ENCODE results near the gene ARHGEF12. TPM values are rescaled to one million over a fixed set of nuclear protein-coding genes. Genes with fewer than 3 reads are reported as not detected.

ARHGEF12 gene
- total and polyA plus RNA-seq, 10 of the 15 experiments (the other 5 are each of a cell fraction or from before 2014, with no cell fraction given) = 2.7 to 40.8 (median 20.9) TPM

- no peak for TF ChIP-seq CUX1 (IDR thresholded peaks at IDR 0.05; ENCODE audit: insufficient replicate concordance, low read depth, low read length)
- no peak for TF ChIP-seq ESRRA (IDR thresholded peaks at IDR 0.05; ENCODE audit: low read length)
- TF ChIP-seq E2F8 (IDR thresholded peaks at IDR 0.05; ENCODE audit: low read depth, partially characterized antibody) = no peak
Measured at GRCh38 chr11:120363436-120363835, 27.2 kb downstream of the ARHGEF12 start (continued).

- BruUV-seq (replicated peaks) = no TSS peak
- SMC1A ChIA-PET (ENCODE audit: uncharacterized antibody, unreplicated experiment) = interaction anchor here (1.1 to 1.4 kb wide), 4 partner anchors 9 to 36 kb away, joined by 3 to 5 read pairs (median 4); no protein-coding TSS in a partner anchor
- in situ Hi-C loops (cut with MboI) = no loop called here
- TF ChIP-seq KDM1A (IDR thresholded peaks at IDR 0.05; ENCODE audit: borderline replicate concordance) (no peak), BCL11A (IDR thresholded peaks at IDR 0.05; ENCODE audit: low read depth, low read length) (no peak), BHLHE40 (IDR thresholded peaks at IDR 0.05; ENCODE audit: borderline replicate concordance in 1 of 2, low read depth in 2 of 2, low read length in 1 of 2) (no peak), ZNF592 (IDR thresholded peaks at IDR 0.05) (no peak), EP300 (IDR thresholded peaks at IDR 0.05; ENCODE audit: borderline replicate concordance in 1 of 2, control insufficient read depth in 1 of 2, low read depth in 2 of 2, low read length in 2 of 2) (no peak), BMI1 (IDR thresholded peaks at IDR 0.05; ENCODE audit: borderline replicate concordance) (no peak), SIN3A (IDR thresholded peaks at IDR 0.05; ENCODE audit: low read depth, low read length) (no peak)
Measured at GRCh38 chr11:120365512-120365911, 29.3 kb downstream of the ARHGEF12 start.

More at GRCh38 chr11:120365512-120365911, 29.3 kb downstream of the ARHGEF12 start:
- Histone ChIP-seq H3K4me2 (ENCODE audit: control insufficient read depth, insufficient read depth) (no peak overlapping the region), H3K9ac (ENCODE audit: control insufficient read depth, insufficient read depth, low read length) (no peak overlapping the region), H3K4me3 (no peak overlapping the region), H2AFZ (ENCODE audit: control insufficient read depth, low read depth, low read length) (no peak overlapping the region), H4K20me1 (ENCODE audit: control insufficient read depth, insufficient read depth) (no peaks in the 10 kb centered on the region), H3K79me2 (ENCODE audit: control insufficient read depth, insufficient read depth, low read length) (no peaks in the 10 kb centered on the region; the same call in 1 of the 2 replicates), H3K27me3 (replicated peaks in 1 of 2; ENCODE audit: control insufficient read depth in 2 of 2, insufficient read depth in 2 of 2, low read length in 1 of 2) (no peaks in the 10 kb centered on the region), H3K36me3 (ENCODE audit: control insufficient read depth in 2 of 2, insufficient read depth in 2 of 2, low read length in 1 of 2) (no peaks in the 10 kb centered on the region), H3K4me1 (ENCODE audit: control insufficient read depth, insufficient read depth, low read length) (no peaks in the 10 kb centered on the region), H3K27ac (ENCODE audit: control insufficient read depth, insufficient read depth) (no peak overlapping the region), H3K9me3 (replicated peaks; ENCODE audit: control insufficient read depth, insufficient read depth, low read length) (no peaks in the 10 kb centered on the region; the same call in 2 of the 3 replicates)
- FAIRE-seq (no peak), DNase-seq (ENCODE audit: low read depth, low spot score) (no peak), ATAC-seq (no peak)
- ChIA-PET POLR2A (no interaction called here), CTCF (interaction anchor here (1.4 to 1.6 kb wide), 2 partner anchors 10 to 31 kb away, joined by 6 read pairs; no protein-coding TSS in a partner anchor), RAD21 (ENCODE audit: unreplicated experiment) (no interaction called here)
- intact Hi-C loops (cut with micrococcal nuclease; ENCODE audit: unreplicated experiment) = no loop called here
